Medulla oblongata (tissue), 1 donor: ENCODE data around the gene RORB.

Source experiments
- DNase-seq: peaks from one replicate; pipeline ENCODE4 v3.0.0-alpha.2; 2015; ENCODE audit errors: extremely low spot score

RORB gene

DNA sequence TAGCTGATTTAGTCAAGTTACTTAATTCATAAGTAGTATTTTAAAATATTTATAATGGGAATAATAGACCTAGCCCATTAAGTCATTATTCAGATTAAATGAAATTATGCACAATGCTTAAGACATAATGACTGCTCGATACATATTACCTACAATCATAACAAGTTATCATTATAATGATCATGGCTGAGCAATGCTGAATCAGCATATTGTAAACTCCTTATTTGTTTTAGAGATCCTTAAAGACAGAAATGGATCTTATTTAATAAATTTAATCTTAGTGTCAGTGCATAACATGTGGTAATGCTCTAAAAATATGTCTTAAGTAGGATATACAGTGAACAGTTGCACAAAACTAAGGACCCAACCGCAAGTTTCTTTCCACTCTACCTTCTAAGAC is 221.6 kb downstream of the RORB start:
- DNase-seq: no peak

GRCh38 chr9:74719306-74719705 is 222.2 kb downstream of the RORB start:
- DNase-seq: no peak

DNA sequence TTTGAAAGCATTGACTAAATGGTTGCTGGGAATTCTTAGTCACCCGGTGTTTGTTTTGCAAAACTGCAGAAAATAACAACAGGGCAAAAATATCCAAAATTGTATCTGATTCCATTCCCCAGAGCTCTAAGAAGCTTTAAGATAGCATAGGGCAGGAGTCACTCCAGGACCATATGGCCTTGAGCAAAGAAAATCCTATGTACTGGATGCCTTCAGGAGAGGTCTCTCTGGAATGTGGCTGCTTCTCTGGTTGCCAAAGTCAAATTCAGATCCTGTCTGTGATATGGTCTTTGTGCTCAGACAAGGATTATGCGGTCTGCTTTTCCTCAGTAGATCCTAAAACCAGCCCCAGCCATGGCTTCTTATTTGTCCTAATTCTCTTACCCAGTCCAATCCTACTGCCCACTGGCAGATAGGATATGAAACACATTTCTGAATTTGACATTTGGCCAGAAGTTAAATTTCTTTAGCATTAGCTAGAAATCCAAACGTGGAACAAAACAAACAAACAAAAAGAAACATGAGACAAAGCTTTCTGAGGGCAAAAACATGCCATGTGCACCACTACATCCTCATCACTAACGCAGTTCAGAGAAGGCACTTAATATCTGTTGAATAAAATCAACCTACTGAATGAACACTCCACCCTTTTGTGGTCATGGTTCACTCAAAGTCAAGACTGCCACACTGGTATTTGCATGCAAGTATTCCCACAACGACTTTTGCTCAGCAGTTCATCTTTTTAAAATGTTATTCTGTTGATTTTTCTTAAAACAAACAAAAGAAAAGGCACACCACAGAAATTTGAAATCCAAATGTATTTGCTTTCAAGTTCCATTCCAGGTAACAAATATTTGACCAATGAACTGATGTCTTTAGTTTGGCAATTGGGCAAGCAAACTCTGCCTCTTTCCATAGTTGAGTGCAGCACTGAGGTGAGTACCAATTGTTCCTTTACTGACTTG is 224.8 kb downstream of the RORB start:
- DNase-seq: no peak

DNA sequence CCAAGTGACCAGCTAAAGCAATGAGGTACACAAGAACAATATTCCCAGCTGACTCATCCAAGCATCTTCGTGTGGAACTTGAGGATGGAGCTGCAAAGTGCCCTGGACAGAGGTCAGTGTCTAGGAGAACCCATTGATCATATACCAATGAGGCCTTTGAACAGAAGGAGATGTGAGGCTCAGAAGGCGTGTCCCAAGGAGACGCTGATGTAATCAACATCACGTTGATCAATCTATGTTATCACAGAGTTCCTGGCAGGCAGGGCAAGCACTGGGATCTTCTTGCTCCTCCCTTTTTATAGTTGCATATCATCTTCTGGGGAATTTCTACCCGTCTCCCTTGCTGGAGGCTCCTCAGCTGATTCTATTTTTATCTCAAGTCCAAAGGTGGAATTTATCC is 227.2 kb downstream of the RORB start:
- DNase-seq: no peak

- no peak for DNase-seq
Observed at GRCh38 chr9:74726581-74726980, 229.4 kb downstream of the RORB start.

- no peak for DNase-seq
Observed at GRCh38 chr9:74728176-74728575, 231.0 kb downstream of the RORB start.

DNA sequence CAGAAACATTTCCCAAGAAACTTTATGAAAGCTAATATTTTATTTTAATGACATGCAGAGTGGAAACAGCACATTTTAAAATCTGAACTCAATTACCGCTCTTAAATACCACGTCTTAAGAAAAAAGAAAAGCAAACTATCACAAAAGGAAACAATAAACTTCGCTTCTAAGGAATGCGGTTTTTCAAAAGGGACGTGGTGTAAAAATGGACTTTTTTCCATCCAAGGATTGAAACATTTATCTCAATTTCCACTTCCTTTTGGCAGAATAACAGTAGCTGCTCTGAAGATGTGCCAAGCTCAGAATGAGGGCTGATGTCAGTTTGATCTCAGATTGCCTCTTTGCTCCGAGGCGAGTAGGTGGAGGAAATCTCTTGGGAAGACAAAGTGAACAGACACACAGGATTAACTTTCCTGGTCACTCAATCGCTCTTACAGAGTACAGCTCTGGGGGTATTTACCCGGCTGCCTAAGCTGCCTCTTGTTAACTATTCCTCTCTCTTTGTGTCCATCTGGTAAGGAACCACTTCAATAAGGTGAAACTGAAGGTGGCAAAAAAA is 232.1 kb downstream of the RORB start:
- DNase-seq: no peak

- no peak for DNase-seq
Observed at GRCh38 chr9:74735761-74736160, 238.6 kb downstream of the RORB start.

DNA sequence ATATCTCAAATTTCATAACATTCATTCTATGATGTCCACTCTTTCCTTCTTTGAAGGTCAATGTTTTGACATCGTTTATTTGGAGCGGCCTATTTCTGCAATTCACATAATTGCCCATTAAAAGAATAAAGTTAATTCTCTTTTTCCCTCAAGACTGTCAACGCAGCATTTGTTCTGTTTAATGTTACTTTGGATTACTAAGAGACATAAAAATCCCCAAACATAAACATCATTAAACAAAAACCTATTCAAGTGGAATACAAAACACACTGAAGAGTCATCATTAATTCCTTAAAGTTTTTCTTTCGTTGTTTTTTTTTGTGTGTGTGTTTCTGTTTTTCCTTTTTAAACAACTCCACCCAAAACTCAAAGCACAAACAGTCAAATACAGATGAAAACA is 239.5 kb downstream of the RORB start:
- DNase-seq: no peak

DNA sequence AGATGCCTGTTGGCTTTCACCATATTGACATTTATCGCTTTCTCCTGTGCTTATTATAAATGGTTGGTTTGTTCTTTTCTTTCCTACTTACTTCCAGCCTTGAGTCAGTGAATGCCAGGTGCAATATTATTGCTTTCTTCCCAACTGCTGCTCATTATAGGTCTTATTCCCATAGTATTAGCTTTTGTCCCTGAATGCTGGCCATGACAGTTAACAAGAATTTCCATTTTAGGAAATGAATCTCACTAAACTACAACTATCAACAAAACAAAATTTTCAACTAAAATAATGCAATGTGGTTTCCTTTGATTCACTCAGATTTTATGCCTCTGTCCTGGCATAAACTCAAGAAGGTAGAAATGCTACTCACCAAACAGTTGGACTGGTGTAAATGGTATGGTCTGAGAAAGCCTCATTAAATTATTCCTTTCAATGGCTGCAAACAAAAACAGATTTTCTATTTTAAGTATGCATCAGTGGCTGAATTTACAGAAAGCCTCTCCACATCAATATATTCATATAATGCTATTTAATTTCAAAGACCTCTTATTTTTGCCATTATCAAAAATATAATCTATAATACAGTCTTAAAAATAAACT is 245.2 kb downstream of the RORB start:
- DNase-seq: no peak
